Neural progenitor cell (in vitro differentiated cells): ENCODE results near the gene CTDP1.

Experiments
- CTCF ChIP-seq: fragments of 200-600 bp; sonication (generic); IDR thresholded peaks from 2 replicates; pipeline ENCODE4 v1.5.1; 2017; ENCODE audit warnings: antibody characterized with exemption, mild to moderate bottlenecking
- EZH2 ChIP-seq: fragments of 200-600 bp; sonication (generic); IDR thresholded peaks from 2 replicates; pipeline ENCODE4 v1.6.1; 2017; ENCODE audit warnings: antibody characterized with exemption, mild to moderate bottlenecking, moderate library complexity

- TF ChIP-seq EZH2 (no peak), CTCF (no peak)
These were observed 86.7 kb downstream of the CTDP1 start for GRCh38 chr18:79766308-79766707.
